ENCODE data around the gene REX1BD.
"Not testable (repeated sequence)": the region's sequence is repeated elsewhere in the genome, so short reads cannot be mapped to it uniquely, and the experiment has no call there.

The REX1BD gene

DNA sequence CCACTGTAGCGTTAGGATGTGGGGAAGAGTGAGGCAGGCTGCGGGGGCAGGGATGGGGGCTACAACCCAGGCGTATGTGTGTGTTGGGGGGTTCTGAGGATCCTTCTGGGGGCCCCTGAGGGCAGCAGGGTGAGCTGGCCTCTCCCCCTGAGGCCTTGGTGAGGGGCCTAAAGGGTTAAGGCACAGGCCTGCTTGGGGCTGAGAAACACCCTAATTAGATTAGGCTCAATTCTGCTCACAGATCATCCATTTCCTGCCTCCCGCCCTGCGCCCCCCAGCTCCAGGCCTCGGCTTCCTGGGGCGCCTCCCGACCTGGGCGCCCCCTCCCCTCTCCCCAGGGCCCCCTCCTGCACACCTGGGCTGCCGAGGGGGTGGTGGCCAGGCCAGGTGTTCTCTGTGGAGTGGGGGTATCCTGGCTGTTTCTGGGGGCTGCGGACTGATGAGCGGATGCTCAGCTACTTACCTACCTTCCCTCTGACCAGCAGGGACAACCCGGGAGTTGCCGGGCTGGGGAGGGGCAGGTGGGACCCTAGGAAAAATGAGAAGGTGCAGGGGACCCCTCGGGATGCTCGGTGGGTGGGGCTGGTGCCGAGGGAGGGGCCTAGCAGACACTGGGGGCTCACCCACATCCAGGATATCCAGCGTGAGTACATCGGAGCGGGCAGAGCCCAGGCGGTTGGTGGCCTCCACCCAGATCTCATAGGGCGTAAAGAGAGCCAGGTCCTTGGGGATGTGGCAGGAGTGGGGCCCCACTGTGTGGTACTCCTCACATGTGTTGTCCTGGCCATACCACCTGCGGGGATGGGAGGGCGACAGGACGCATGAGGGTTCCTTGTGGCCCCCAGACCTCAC, 9.4 kb downstream of the REX1BD start:
- peaks cover 65% of the 10 kb centered on the region for H3K27me3 Mint-ChIP-seq (ENCODE audit: low read depth)
- no peak overlapping the region for H3K27ac Mint-ChIP-seq
- peaks cover 18% of the 10 kb centered on the region for H3K4me1 Mint-ChIP-seq
- TF ChIP-seq, protein P1, sequence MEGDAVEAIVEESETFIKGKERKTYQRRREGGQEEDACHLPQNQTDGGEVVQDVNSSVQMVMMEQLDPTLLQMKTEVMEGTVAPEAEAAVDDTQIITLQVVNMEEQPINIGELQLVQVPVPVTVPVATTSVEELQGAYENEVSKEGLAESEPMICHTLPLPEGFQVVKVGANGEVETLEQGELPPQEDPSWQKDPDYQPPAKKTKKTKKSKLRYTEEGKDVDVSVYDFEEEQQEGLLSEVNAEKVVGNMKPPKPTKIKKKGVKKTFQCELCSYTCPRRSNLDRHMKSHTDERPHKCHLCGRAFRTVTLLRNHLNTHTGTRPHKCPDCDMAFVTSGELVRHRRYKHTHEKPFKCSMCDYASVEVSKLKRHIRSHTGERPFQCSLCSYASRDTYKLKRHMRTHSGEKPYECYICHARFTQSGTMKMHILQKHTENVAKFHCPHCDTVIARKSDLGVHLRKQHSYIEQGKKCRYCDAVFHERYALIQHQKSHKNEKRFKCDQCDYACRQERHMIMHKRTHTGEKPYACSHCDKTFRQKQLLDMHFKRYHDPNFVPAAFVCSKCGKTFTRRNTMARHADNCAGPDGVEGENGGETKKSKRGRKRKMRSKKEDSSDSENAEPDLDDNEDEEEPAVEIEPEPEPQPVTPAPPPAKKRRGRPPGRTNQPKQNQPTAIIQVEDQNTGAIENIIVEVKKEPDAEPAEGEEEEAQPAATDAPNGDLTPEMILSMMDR (IDR thresholded peaks at IDR 0.05; ENCODE audit: unreplicated experiment in 3 of 3), result no peak
- no peaks in the 10 kb centered on the region for H3K36me3 Mint-ChIP-seq (ENCODE audit: low read depth)
- H3K9me3 Mint-ChIP-seq, result no peaks in the 10 kb centered on the region
- H3K4me3 Mint-ChIP-seq, result no peak overlapping the region

DNA sequence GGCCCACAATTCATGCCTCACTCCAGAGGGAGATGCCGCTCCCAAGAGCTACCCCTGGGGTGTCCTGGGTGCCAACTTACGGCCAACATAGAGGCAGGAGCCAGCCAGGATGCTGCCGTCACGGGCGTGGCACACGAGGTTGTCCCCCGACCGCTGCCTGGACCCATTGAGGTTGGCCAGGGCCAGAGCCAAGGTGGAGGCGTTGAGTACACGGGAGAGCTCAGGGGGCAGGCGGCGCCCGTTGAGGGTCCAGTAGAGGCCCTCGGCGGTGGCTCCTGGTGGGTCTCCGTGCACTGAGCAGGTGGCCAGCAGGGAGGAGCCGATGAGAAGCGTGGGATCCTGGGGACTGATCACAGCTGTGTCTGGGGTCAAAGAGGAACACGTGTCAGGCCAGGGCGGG, 10.9 kb downstream of the REX1BD start:
- peaks cover 75% of the 10 kb centered on the region for H3K27me3 Mint-ChIP-seq (ENCODE audit: low read depth)
- no peak overlapping the region for H3K27ac Mint-ChIP-seq
- no peaks in the 10 kb centered on the region for H3K9me3 Mint-ChIP-seq
- H3K36me3 Mint-ChIP-seq (ENCODE audit: low read depth), result no peaks in the 10 kb centered on the region
- TF ChIP-seq, protein P1 (IDR thresholded peaks at IDR 0.05; ENCODE audit: unreplicated experiment in 3 of 3), result no peak
- no peak overlapping the region for H3K4me3 Mint-ChIP-seq
- H3K4me1 Mint-ChIP-seq, result peaks cover 17% of the 10 kb centered on the region

DNA sequence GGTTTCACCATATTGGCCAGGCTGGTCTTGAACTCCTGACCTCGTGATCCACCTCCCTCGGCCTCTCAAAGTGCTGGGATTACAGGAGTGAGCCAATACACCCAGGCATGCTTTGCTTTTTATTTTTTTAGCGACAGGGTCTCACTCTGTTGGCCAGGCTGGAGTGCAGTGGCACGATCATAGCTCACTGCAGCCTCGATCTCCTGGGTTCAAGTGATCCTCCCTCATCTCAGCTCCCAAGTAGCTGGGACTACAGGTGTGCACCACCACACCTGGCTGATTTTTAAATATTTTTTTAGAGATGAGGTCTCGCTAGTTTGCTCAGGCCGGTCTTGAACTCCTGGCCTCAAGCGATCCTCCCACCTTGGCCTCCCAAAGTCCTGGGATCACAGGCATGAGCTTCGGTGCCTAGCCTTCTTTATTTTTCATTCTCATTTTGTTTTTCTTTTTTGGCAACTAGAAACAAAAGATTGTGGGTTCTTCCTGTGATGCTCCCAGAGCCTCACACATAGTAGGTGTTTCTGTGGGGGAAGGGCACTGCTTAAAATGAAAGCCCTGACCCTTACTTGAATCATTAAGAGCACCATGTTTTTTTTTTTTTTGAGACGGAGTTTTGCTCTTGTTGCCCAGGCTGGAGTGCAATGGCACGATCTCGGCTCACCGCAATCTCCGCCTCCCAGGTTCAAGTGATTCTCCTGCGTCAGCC, 12.2 kb downstream of the REX1BD start:
- Mint-ChIP-seq H3K27me3 (ENCODE audit: low read depth) (peaks cover 79% of the 10 kb centered on the region), H3K4me1 (peaks cover 12% of the 10 kb centered on the region)
- not testable (repeated sequence) for H3K36me3 Mint-ChIP-seq (ENCODE audit: low read depth); H3K27ac Mint-ChIP-seq; H3K4me3 Mint-ChIP-seq; H3K9me3 Mint-ChIP-seq

DNA sequence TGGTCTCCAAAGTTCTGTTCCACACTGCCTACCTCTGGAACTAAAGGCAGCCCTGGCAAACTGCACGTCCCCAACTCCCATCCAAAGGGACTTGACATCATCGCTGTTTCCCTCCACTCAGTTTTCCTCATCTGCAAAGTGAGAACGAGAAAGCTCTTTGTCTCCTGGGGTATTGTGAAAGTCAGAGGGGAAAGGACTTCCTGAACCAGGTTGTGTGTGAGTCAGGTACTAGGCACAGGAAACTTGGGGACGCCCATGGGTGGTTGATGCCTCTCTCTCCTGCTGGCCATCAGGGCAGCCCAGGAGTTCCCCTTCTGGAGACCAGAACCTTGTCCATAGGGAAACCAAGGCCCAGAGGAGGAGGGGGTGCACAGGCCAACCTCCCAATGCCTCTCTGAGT, 13.3 kb downstream of the REX1BD start:
- Mint-ChIP-seq H3K9me3 (no peaks in the 10 kb centered on the region), H3K4me1 (peaks cover 12% of the 10 kb centered on the region), H3K27ac (no peak overlapping the region), H3K27me3 (ENCODE audit: low read depth) (peaks cover 73% of the 10 kb centered on the region), H3K4me3 (no peak overlapping the region), H3K36me3 (ENCODE audit: low read depth) (no peaks in the 10 kb centered on the region)
- TF ChIP-seq, protein P1 (IDR thresholded peaks at IDR 0.05; ENCODE audit: unreplicated experiment in 3 of 3), result no peak

GRCh38 chr19:18603255-18603957, 14.8 kb downstream of the REX1BD start:
- no peaks in the 10 kb centered on the region for H3K9me3 Mint-ChIP-seq
- no peaks in the 10 kb centered on the region for H3K36me3 Mint-ChIP-seq (ENCODE audit: low read depth)
- H3K4me3 Mint-ChIP-seq, result peak overlapping the region; percentile 8 to 55 (median 43)
- peaks cover 84% of the 10 kb centered on the region for H3K27me3 Mint-ChIP-seq (ENCODE audit: low read depth)
- no peak overlapping the region for H3K27ac Mint-ChIP-seq
- TF ChIP-seq, protein P1 (IDR thresholded peaks at IDR 0.05; ENCODE audit: unreplicated experiment in 3 of 3), result peak in 2 of 3 experiments; percentile 28 to 36
- peaks cover 14% of the 10 kb centered on the region for H3K4me1 Mint-ChIP-seq

All from nephron (organoid).